HepG2 (cell line): Measurements from ENCODE around the gene PDE3B. TPM values are rescaled to one million over a fixed set of nuclear protein-coding genes. Genes with fewer than 3 reads are reported as not detected.
"Not testable (repeated sequence)": the region's sequence is repeated elsewhere in the genome, so short reads cannot be mapped to it uniquely, and the experiment has no call there.

Experiments
- ATAC-seq: fragments of 200-7000 bp; cut with Tn5 transposase; 3 replicates; pipeline ENCODE4 v1.9.1; 2020; ENCODE audit warnings: mild to moderate bottlenecking, moderate library complexity
- BruUV-seq: library from RNA; stranded (reverse); fragments of 400-500 nt; replicated peaks from 2 replicates; lab custom pipeline; 2021; lab: Mats Ljungman, UMichigan
- CTCF ChIA-PET: fragments of 300-600 bp; formaldehyde crosslinking; extraction: SDS; loops from one replicate; lab custom pipeline; 2021; ENCODE audit warnings: low total read pairs, inconsistent platforms, low intra/inter-chr PET ratio; lab: Yijun Ruan, JAX
- POLR2A ChIA-PET: fragments of 350-600 bp; sonication (Branson Sonifier 250); formaldehyde crosslinking; loops from one replicate; lab custom pipeline; 2020; ENCODE audit warnings: antibody characterized with exemption, inconsistent platforms; lab: Yijun Ruan, JAX
- DNase-seq: peaks from one replicate; pipeline ENCODE4 v3.0.0-alpha.2; 2015; ENCODE audit warnings: low spot score
- FAIRE-seq: peaks from 3 replicates; lab custom pipeline; 2011; peaks lifted over from hg19 to GRCh38; lab: Jason Lieb, UNC
- H2AFZ ChIP-seq: one replicate; pipeline ENCODE4 v1.6.1; 2011; ENCODE audit warnings: low read length, inconsistent platforms
- H3K27ac ChIP-seq: fragments of 300-600 bp; 3 replicates; pipeline ENCODE4 v1.8.0; 2011; ENCODE audit warnings: mixed run types, mild to moderate bottlenecking, mixed read lengths, low read length, inconsistent platforms; ENCODE audit not compliant: insufficient read depth; ENCODE audit errors: extremely low read length
- H3K27me3 ChIP-seq, 2 experiments: fragments of 200-600 bp in 1 of 2; 2 replicates in 1 of 2; 3 replicates in 1 of 2; pipeline versions ENCODE4 v1.6.0 to v1.8.0; 2011; ENCODE audit warnings: low read length in 2 of 2, mild to moderate bottlenecking in 2 of 2, moderate library complexity in 2 of 2, inconsistent platforms in 1 of 2; ENCODE audit not compliant: insufficient read depth in 2 of 2, control insufficient read depth in 1 of 2
- H3K36me3 ChIP-seq, 2 experiments: fragments of 200-600 bp in 1 of 2; replicated peaks in 1 of 2; 2 replicates in 1 of 2; 3 replicates in 1 of 2; pipeline versions ENCODE4 v1.5.1 to v1.8.0; 2011; ENCODE audit warnings: low read length in 2 of 2, inconsistent platforms in 1 of 2; ENCODE audit not compliant: insufficient read depth in 2 of 2, control insufficient read depth in 1 of 2
- H3K4me1 ChIP-seq: 2 replicates; pipeline ENCODE4 v1.5.1; 2012; ENCODE audit warnings: low read length, inconsistent platforms; ENCODE audit not compliant: insufficient read depth
- H3K4me2 ChIP-seq: 2 replicates; pipeline ENCODE4 v1.6.0; 2011; ENCODE audit warnings: low read depth, low read length, inconsistent platforms
- H3K4me3 ChIP-seq, 3 experiments: fragments of 200-600 bp in 1 of 3; sonication (generic), shearing (Covaris generic) in 1 of 3; replicated peaks in 1 of 3; 2 replicates each; pipeline ENCODE4 v1.5.1; 2011 to 2016; ENCODE audit warnings: low read length in 3 of 3, inconsistent platforms in 2 of 3, low read depth in 2 of 3, mild to moderate bottlenecking in 2 of 3, control low read depth in 1 of 3, mixed read lengths in 1 of 3; ENCODE audit not compliant: insufficient read depth in 1 of 3
- H3K79me2 ChIP-seq: one replicate; pipeline ENCODE4 v1.6.1; 2011; ENCODE audit warnings: low read length, inconsistent platforms; ENCODE audit not compliant: insufficient read depth
- H3K9ac ChIP-seq: 2 replicates; pipeline ENCODE4 v1.6.0; 2011; ENCODE audit warnings: mild to moderate bottlenecking, low read depth, low read length, inconsistent platforms; ENCODE audit not compliant: insufficient read depth
- H3K9me3 ChIP-seq: 2 replicates; pipeline ENCODE4 v1.5.1; 2012; ENCODE audit warnings: mild to moderate bottlenecking, low read length
- H4K20me1 ChIP-seq: 2 replicates; pipeline ENCODE4 v1.6.0; 2011; ENCODE audit warnings: inconsistent platforms, mild to moderate bottlenecking, low read length, moderate library complexity; ENCODE audit not compliant: insufficient read depth
- CREM ChIP-seq, 2 experiments: sonication (generic) in 1 of 2; formaldehyde crosslinking in 1 of 2; IDR thresholded peaks; 2 replicates each; pipeline versions ENCODE4 v1.4.0 to v1.6.1; 2016 to 2020; ENCODE audit warnings: antibody characterized with exemption in 1 of 2, mild to moderate bottlenecking in 1 of 2, missing genetic modification reagents in 1 of 2
- DRAP1 ChIP-seq: IDR thresholded peaks from 2 replicates; pipeline ENCODE4 v1.6.1; 2016; ENCODE audit warnings: missing genetic modification reagents, missing compliant biosample characterization
- ETV5 ChIP-seq: IDR thresholded peaks from 2 replicates; pipeline ENCODE4 v1.6.1; 2018; ENCODE audit warnings: missing biosample characterization, missing genetic modification reagents, inconsistent platforms, borderline replicate concordance
- FOXP4 ChIP-seq: sonication (generic); formaldehyde crosslinking; IDR thresholded peaks from 2 replicates; pipeline ENCODE4 v1.4.0; 2020; ENCODE audit warnings: missing genetic modification reagents
- KLF6 ChIP-seq: IDR thresholded peaks from 2 replicates; pipeline ENCODE4 v1.8.0; 2016; ENCODE audit warnings: missing biosample characterization, missing genetic modification reagents
- MNT ChIP-seq: fragments of 450-650 bp; IDR thresholded peaks from 2 replicates; pipeline ENCODE4 v1.6.1; 2016
- THRA ChIP-seq: sonication (generic); formaldehyde crosslinking; IDR thresholded peaks from 2 replicates; pipeline ENCODE4 v1.4.0; 2020; ENCODE audit warnings: missing genetic modification reagents, borderline replicate concordance
- YEATS4 ChIP-seq: sonication (generic); formaldehyde crosslinking; IDR thresholded peaks from 2 replicates; pipeline ENCODE4 v1.4.0; 2020; ENCODE audit warnings: missing genetic modification reagents, borderline replicate concordance
- ZIK1 ChIP-seq: sonication (generic); formaldehyde crosslinking; IDR thresholded peaks from 2 replicates; pipeline ENCODE4 v1.5.0; 2020; ENCODE audit warnings: mild to moderate bottlenecking, low read depth, missing genetic modification reagents, borderline replicate concordance
- ZNF282 ChIP-seq: fragments of 450-650 bp; IDR thresholded peaks from 2 replicates; pipeline ENCODE4 v1.6.1; 2018; ENCODE audit not compliant: partially characterized antibody
- ZNF414 ChIP-seq: sonication (generic); formaldehyde crosslinking; IDR thresholded peaks from 2 replicates; pipeline ENCODE4 v1.5.0; 2020; ENCODE audit warnings: missing genetic modification reagents
- ZNF512 ChIP-seq: sonication (generic); formaldehyde crosslinking; IDR thresholded peaks from 2 replicates; pipeline ENCODE4 v1.4.0; 2020; ENCODE audit warnings: mild to moderate bottlenecking, missing genetic modification reagents
- ZNF775 ChIP-seq: sonication (generic); formaldehyde crosslinking; IDR thresholded peaks from 2 replicates; pipeline ENCODE4 v1.4.0; 2020; ENCODE audit warnings: missing genetic modification reagents, mild to moderate bottlenecking, moderate library complexity, borderline replicate concordance
- ZSCAN22 ChIP-seq: sonication (generic); formaldehyde crosslinking; IDR thresholded peaks from 2 replicates; pipeline ENCODE4 v1.4.0; 2020; ENCODE audit warnings: mild to moderate bottlenecking, missing genetic modification reagents
- in situ Hi-C: cut with HindIII; loops from 2 replicates; pipeline ENCODE4 v1.10.0; 2017; ENCODE audit warnings: low pct_unique_long_range_greater_than_20kb; ENCODE audit not compliant: extremely low pct_ligation_motif_present
- intact Hi-C: fragments of 100-400 bp; cut with micrococcal nuclease; formaldehyde crosslinking; loops from one replicate; pipeline ENCODE4 v1.10.0; 2022; ENCODE audit not compliant: unreplicated experiment
- polyA plus RNA-seq, 8 experiments: library from polyadenylated mRNA; depleted of rRNA in 3 of 8; stranded (reverse) in 7 of 8; unstranded in 1 of 8; fragments of >200 nt; fragmentation: Illumina TruSeq in 4 of 8; extraction: Trizol in 4 of 8; gene quantifications; 2 replicates each; pipeline versions ENCODE4 v1.2.1 to v1.2.3, GENCODE V29; 2011 to 2016; ENCODE audit warnings: low read depth in 4 of 8, missing spikeins in 1 of 8, mixed read lengths in 1 of 8; ENCODE audit not compliant: insufficient read depth in 1 of 8
- total RNA-seq, 5 experiments: library from RNA; depleted of rRNA; stranded (reverse); fragments of >200 nt; fragmentation: Illumina TruSeq; extraction: Trizol; gene quantifications; 2 replicates each; pipeline ENCODE4 v1.2.3, GENCODE V29; 2016; ENCODE audit warnings: low read depth in 1 of 5

The PDE3B gene
- total and polyA plus RNA-seq, 2 of the 13 experiments (the other 11 are each of a cell fraction or from before 2014, with no cell fraction given), result 14.1 to 26.5 TPM

GRCh38 chr11:14684234-14684915 lies 40.8 kb downstream of the PDE3B start (continued):
- TF ChIP-seq CREM (IDR thresholded peaks at IDR 0.05) (peak; percentile 24; the same call in 1 of the 2 replicates), THRA (CRISPR knock-in tag) (peak; percentile 78; the same call in 1 of the 2 replicates)
- TF ChIP-seq CREM (CRISPR knock-in tag; IDR thresholded peaks at IDR 0.05), result not testable (repeated sequence)
- TF ChIP-seq, all 625 proteins: peak for 36; not testable (repeated sequence) for 589

GRCh38 chr11:14687456-14687855 lies 43.9 kb downstream of the PDE3B start:
- POLR2A ChIA-PET, result no interaction called here
- H4K20me1 ChIP-seq, result no peaks in the 10 kb centered on the region; the same call in 1 of the 2 replicates
- ATAC-seq (no peak), DNase-seq (no peak), FAIRE-seq (no peak)
- H2AFZ ChIP-seq, result no peak overlapping the region
- no peaks in the 10 kb centered on the region for H3K27me3 ChIP-seq
- H3K79me2 ChIP-seq, result peaks cover 63% of the 10 kb centered on the region
- H3K4me2 ChIP-seq, result no peak overlapping the region
- no peaks in the 10 kb centered on the region for H3K9me3 ChIP-seq
- CTCF ChIA-PET, result no interaction called here
- H3K4me3 ChIP-seq, result no peak overlapping the region
- no TSS peak for BruUV-seq
- H3K4me1 ChIP-seq, result peaks cover 41% of the 10 kb centered on the region
- in situ Hi-C loops (no loop called here), intact Hi-C loops (no loop called here)
- no peak overlapping the region for H3K9ac ChIP-seq
- H3K27ac ChIP-seq, result peak overlapping the region; percentile 30
- no peaks in the 10 kb centered on the region for H3K36me3 ChIP-seq
- TF ChIP-seq ZNF414 (CRISPR knock-in tag) (no peak), ZNF775 (no peak), ZSCAN22 (no peak), ZNF282 (no peak), FOXP4 (no peak), KLF6 (CRISPR knock-in tag) (no peak), MNT (no peak), YEATS4 (no peak), ZNF512 (CRISPR knock-in tag) (no peak), ETV5 (CRISPR knock-in tag) (no peak), ZIK1 (no peak), DRAP1 (CRISPR knock-in tag) (no peak)
